Measurements from ENCODE around the gene DISC1. TPM values are rescaled to one million over a fixed set of nuclear protein-coding genes. Genes with fewer than 3 reads are reported as not detected.

DISC1 gene
- polyA plus RNA-seq, 3 donors, result 5.5 to 14.7 (median 5.8) TPM

GRCh38 chr1:231733063-231733462 lies 106.5 kb downstream of the DISC1 start:
- no peak overlapping the region for H3K4me2 ChIP-seq (replicated peaks; ENCODE audit: extremely low read depth, low read length, poor library complexity, severe bottlenecking)
- Mint-ChIP-seq H3K27ac (no peak overlapping the region), H3K4me3 (no peak overlapping the region), H3K27me3 (ENCODE audit: low read depth in 3 of 3) (no peaks in the 10 kb centered on the region), H3K4me1 (no peaks in the 10 kb centered on the region), H3K9me3 (no peaks in the 10 kb centered on the region), H3K36me3 (peaks cover 4 to 12% of the 10 kb centered on the region in 2 donors)
- peaks cover 75% of the 10 kb centered on the region for H4K20me1 ChIP-seq (ENCODE audit: insufficient read depth, low read length)
- intact Hi-C loops (cut with micrococcal nuclease), result no loop called here
- peaks cover 46% of the 10 kb centered on the region for H3K79me2 ChIP-seq (ENCODE audit: insufficient read depth, low read length)
- peaks cover 0 to 5% of the 10 kb centered on the region in 2 donors for H3K36me3 ChIP-seq (replicated peaks in 1 of 2; ENCODE audit: control insufficient read depth in 1 of 2, insufficient read depth in 2 of 2, low read length in 2 of 2)
- H3K4me3 ChIP-seq (replicated peaks in 1 of 3; ENCODE audit: low read depth in 2 of 3, low read length in 3 of 3), result no peak overlapping the region
- no peaks in the 10 kb centered on the region for H3K4me1 ChIP-seq (ENCODE audit: control insufficient read depth in 1 of 2, insufficient read depth in 2 of 2, low read length in 2 of 2)
- H3K27me3 ChIP-seq (ENCODE audit: control insufficient read depth in 2 of 2, insufficient read depth in 2 of 2, low read length in 2 of 2), result no peaks in the 10 kb centered on the region
- no peak overlapping the region for H2AFZ ChIP-seq (ENCODE audit: insufficient read depth, low read depth, low read length, poor library complexity, severe bottlenecking)
- no peak for TF ChIP-seq CTCF (IDR thresholded peaks at IDR 0.05)
- H3K9ac ChIP-seq (ENCODE audit: insufficient read depth, low read length, poor library complexity, severe bottlenecking), result no peak overlapping the region
- H3K27ac ChIP-seq (ENCODE audit: low read depth in 1 of 2, low read length in 2 of 2), result no peak overlapping the region
- no peaks in the 10 kb centered on the region for H3K9me3 ChIP-seq (replicated peaks in 1 of 2; ENCODE audit: control insufficient read depth in 1 of 2, insufficient read depth in 1 of 2, low read length in 2 of 2)
- DNase-seq, result no peak

GRCh38 chr1:231733672-231734071 lies 107.1 kb downstream of the DISC1 start:
- H3K27ac Mint-ChIP-seq, result no peak overlapping the region
- no peaks in the 10 kb centered on the region for H3K9me3 Mint-ChIP-seq
- Histone ChIP-seq H3K27me3 (ENCODE audit: control insufficient read depth in 2 of 2, insufficient read depth in 2 of 2, low read length in 2 of 2) (no peaks in the 10 kb centered on the region), H3K4me3 (replicated peaks in 1 of 3; ENCODE audit: low read depth in 2 of 3, low read length in 3 of 3) (no peak overlapping the region), H3K36me3 (replicated peaks in 1 of 2; ENCODE audit: control insufficient read depth in 1 of 2, insufficient read depth in 2 of 2, low read length in 2 of 2) (peaks cover 0 to 6% of the 10 kb centered on the region in 2 donors), H2AFZ (ENCODE audit: insufficient read depth, low read depth, low read length, poor library complexity, severe bottlenecking) (no peak overlapping the region), H3K4me1 (ENCODE audit: control insufficient read depth in 1 of 2, insufficient read depth in 2 of 2, low read length in 2 of 2) (no peaks in the 10 kb centered on the region), H3K9me3 (replicated peaks in 1 of 2; ENCODE audit: control insufficient read depth in 1 of 2, insufficient read depth in 1 of 2, low read length in 2 of 2) (no peaks in the 10 kb centered on the region), H3K27ac (ENCODE audit: low read depth in 1 of 2, low read length in 2 of 2) (no peak overlapping the region), H4K20me1 (ENCODE audit: insufficient read depth, low read length) (peaks cover 77% of the 10 kb centered on the region), H3K9ac (ENCODE audit: insufficient read depth, low read length, poor library complexity, severe bottlenecking) (no peak overlapping the region), H3K79me2 (ENCODE audit: insufficient read depth, low read length) (peaks cover 40% of the 10 kb centered on the region), H3K4me2 (replicated peaks; ENCODE audit: extremely low read depth, low read length, poor library complexity, severe bottlenecking) (no peak overlapping the region)
- no peak for DNase-seq
- peaks cover 9 to 18% of the 10 kb centered on the region in 2 donors for H3K36me3 Mint-ChIP-seq
- H3K4me1 Mint-ChIP-seq, result no peaks in the 10 kb centered on the region
- no peaks in the 10 kb centered on the region for H3K27me3 Mint-ChIP-seq (ENCODE audit: low read depth in 3 of 3)
- WGBS (ENCODE audit: insufficient coverage), result 88% methylated on average over 3 of the region's 3 CpGs
- intact Hi-C loops (cut with micrococcal nuclease), result no loop called here
- no peak for TF ChIP-seq CTCF (IDR thresholded peaks at IDR 0.05)
- no peak overlapping the region for H3K4me3 Mint-ChIP-seq

Data from CD14-positive monocyte (primary cell).